ENCODE measurements around the gene RSRC1. TPM values are rescaled to one million over a fixed set of nuclear protein-coding genes. Genes with fewer than 3 reads are reported as not detected.

RSRC1 gene
- total and polyA plus RNA-seq, 2 donors (not counting 1 experiment from before 2014, with no cell fraction given), result 12.6 to 43.1 TPM

DNA sequence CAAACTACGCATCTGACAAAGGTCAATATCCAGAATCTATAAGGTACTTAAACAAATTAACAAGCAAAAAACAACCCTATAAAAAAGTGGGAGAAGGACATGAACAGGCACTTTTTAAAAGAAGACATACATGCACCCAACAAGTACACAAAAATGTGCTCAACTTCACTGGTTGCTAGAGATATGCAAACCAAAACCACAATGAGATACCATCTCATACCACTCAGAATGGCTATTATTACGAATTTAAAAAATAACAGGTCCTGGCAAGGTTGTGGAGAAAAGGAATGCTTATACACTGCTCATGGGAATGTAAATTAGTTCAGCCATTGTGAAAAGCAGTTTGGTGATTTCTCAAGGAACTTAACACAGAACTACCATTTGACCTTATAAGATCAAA, 285.5 kb downstream of the RSRC1 start:
- Histone ChIP-seq H3K27ac (ENCODE audit: insufficient read depth, low read length) (no peak overlapping the region), H3K27me3 (ENCODE audit: control insufficient read depth, insufficient read depth, low read length) (no peaks in the 10 kb centered on the region), H4K20me1 (ENCODE audit: control insufficient read depth, extremely low read depth, insufficient read depth, low read length) (no peaks in the 10 kb centered on the region), H3K4me3 (replicated peaks in 1 of 4; ENCODE audit: control extremely low read depth in 1 of 4, insufficient read depth in 1 of 4, low read depth in 3 of 4, low read length in 4 of 4) (no peak overlapping the region), H2AFZ (ENCODE audit: low read length) (no peak overlapping the region), H3K36me3 (ENCODE audit: control insufficient read depth, insufficient read depth, low read length) (no peaks in the 10 kb centered on the region), H3K9me3 (ENCODE audit: control insufficient read depth, insufficient read depth, low read depth, low read length) (no peaks in the 10 kb centered on the region), H3K79me2 (ENCODE audit: control insufficient read depth, insufficient read depth, low read length) (no peaks in the 10 kb centered on the region), H3K4me2 (ENCODE audit: extremely low read depth, insufficient read depth, low read length) (no peak overlapping the region), H3K9ac (ENCODE audit: insufficient read depth, low read length) (no peak overlapping the region), H3K4me1 (ENCODE audit: control insufficient read depth, extremely low read depth, insufficient read depth, low read length) (no peaks in the 10 kb centered on the region)
- DNase-seq (ENCODE audit: low read depth in 2 of 2), result peak in 1 of 2 donors; percentile 64
- TF ChIP-seq EZH2 (IDR thresholded peaks at IDR 0.05; ENCODE audit: low read length, missing control alignments), result no peak
- TF ChIP-seq, protein P1, sequence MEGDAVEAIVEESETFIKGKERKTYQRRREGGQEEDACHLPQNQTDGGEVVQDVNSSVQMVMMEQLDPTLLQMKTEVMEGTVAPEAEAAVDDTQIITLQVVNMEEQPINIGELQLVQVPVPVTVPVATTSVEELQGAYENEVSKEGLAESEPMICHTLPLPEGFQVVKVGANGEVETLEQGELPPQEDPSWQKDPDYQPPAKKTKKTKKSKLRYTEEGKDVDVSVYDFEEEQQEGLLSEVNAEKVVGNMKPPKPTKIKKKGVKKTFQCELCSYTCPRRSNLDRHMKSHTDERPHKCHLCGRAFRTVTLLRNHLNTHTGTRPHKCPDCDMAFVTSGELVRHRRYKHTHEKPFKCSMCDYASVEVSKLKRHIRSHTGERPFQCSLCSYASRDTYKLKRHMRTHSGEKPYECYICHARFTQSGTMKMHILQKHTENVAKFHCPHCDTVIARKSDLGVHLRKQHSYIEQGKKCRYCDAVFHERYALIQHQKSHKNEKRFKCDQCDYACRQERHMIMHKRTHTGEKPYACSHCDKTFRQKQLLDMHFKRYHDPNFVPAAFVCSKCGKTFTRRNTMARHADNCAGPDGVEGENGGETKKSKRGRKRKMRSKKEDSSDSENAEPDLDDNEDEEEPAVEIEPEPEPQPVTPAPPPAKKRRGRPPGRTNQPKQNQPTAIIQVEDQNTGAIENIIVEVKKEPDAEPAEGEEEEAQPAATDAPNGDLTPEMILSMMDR (conservative IDR thresholded peaks at IDR 0.05 in 1 of 2, IDR thresholded peaks at IDR 0.05 in 1 of 2; ENCODE audit: low read depth in 1 of 2, low read length in 2 of 2), result no peak

DNA sequence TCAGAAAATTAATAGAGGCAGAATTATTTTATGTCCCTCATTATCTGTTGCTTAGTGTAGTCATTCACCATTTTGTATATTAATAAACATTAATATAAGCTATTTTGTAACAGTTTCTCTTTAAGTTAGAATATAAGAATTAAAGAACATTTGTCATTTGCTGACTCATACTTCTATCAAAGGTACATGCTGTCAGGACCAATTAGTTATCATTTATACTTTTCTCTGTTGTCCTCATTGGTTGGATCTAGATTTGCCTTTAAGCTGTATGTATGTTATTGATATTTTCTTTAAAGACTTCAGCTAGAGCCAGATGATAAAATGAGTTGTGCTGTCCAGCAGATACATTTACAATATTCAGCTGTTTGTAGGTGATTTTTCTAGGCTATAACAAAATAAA, 292.7 kb downstream of the RSRC1 start:
- no peak for DNase-seq (ENCODE audit: low read depth in 2 of 2)
- TF ChIP-seq EZH2 (IDR thresholded peaks at IDR 0.05; ENCODE audit: low read length, missing control alignments), result no peak
- TF ChIP-seq, protein P1 (conservative IDR thresholded peaks at IDR 0.05 in 1 of 2, IDR thresholded peaks at IDR 0.05 in 1 of 2; ENCODE audit: low read depth in 1 of 2, low read length in 2 of 2), result no peak
- Histone ChIP-seq H3K9me3 (ENCODE audit: control insufficient read depth, insufficient read depth, low read depth, low read length) (no peaks in the 10 kb centered on the region), H3K27me3 (ENCODE audit: control insufficient read depth, insufficient read depth, low read length) (no peaks in the 10 kb centered on the region), H3K27ac (ENCODE audit: insufficient read depth, low read length) (no peak overlapping the region), H3K4me2 (ENCODE audit: extremely low read depth, insufficient read depth, low read length) (no peak overlapping the region), H3K36me3 (ENCODE audit: control insufficient read depth, insufficient read depth, low read length) (no peaks in the 10 kb centered on the region), H3K4me1 (ENCODE audit: control insufficient read depth, extremely low read depth, insufficient read depth, low read length) (no peaks in the 10 kb centered on the region), H2AFZ (ENCODE audit: low read length) (no peak overlapping the region), H3K9ac (ENCODE audit: insufficient read depth, low read length) (no peak overlapping the region), H4K20me1 (ENCODE audit: control insufficient read depth, extremely low read depth, insufficient read depth, low read length) (no peaks in the 10 kb centered on the region), H3K79me2 (ENCODE audit: control insufficient read depth, insufficient read depth, low read length) (no peaks in the 10 kb centered on the region), H3K4me3 (replicated peaks in 1 of 4; ENCODE audit: control extremely low read depth in 1 of 4, insufficient read depth in 1 of 4, low read depth in 3 of 4, low read length in 4 of 4) (no peak overlapping the region)

DNA sequence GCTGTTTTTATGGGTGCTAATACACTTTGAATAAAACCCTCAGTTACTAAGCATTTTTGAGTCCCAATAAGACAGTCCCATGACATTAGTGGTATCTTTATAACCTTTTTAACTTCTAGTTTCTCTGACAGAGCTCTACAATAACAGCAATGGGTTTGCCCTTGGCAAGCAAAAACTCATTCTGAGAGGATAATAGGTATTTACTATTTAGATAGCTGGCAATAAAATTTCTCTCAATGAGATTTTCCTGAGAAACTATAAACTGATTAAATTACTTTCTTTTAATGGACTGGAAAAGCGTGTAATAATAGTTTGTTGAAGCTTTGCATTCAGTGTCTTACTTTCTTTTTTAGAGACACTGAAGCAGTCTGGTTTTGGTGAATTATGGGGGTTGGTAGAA, 293.1 kb downstream of the RSRC1 start:
- no peaks in the 10 kb centered on the region for H3K79me2 ChIP-seq (ENCODE audit: control insufficient read depth, insufficient read depth, low read length)
- no peak overlapping the region for H3K4me3 ChIP-seq (replicated peaks in 1 of 4; ENCODE audit: control extremely low read depth in 1 of 4, insufficient read depth in 1 of 4, low read depth in 3 of 4, low read length in 4 of 4)
- no peaks in the 10 kb centered on the region for H3K27me3 ChIP-seq (ENCODE audit: control insufficient read depth, insufficient read depth, low read length)
- H3K9me3 ChIP-seq (ENCODE audit: control insufficient read depth, insufficient read depth, low read depth, low read length), result no peaks in the 10 kb centered on the region
- H3K4me1 ChIP-seq (ENCODE audit: control insufficient read depth, extremely low read depth, insufficient read depth, low read length), result no peaks in the 10 kb centered on the region
- H2AFZ ChIP-seq (ENCODE audit: low read length), result no peak overlapping the region
- TF ChIP-seq, protein P1 (conservative IDR thresholded peaks at IDR 0.05 in 1 of 2, IDR thresholded peaks at IDR 0.05 in 1 of 2; ENCODE audit: low read depth in 1 of 2, low read length in 2 of 2), result no peak
- no peak for TF ChIP-seq EZH2 (IDR thresholded peaks at IDR 0.05; ENCODE audit: low read length, missing control alignments)
- no peak overlapping the region for H3K9ac ChIP-seq (ENCODE audit: insufficient read depth, low read length)
- H3K36me3 ChIP-seq (ENCODE audit: control insufficient read depth, insufficient read depth, low read length), result no peaks in the 10 kb centered on the region
- no peak overlapping the region for H3K4me2 ChIP-seq (ENCODE audit: extremely low read depth, insufficient read depth, low read length)
- H4K20me1 ChIP-seq (ENCODE audit: control insufficient read depth, extremely low read depth, insufficient read depth, low read length), result no peaks in the 10 kb centered on the region
- DNase-seq (ENCODE audit: low read depth in 2 of 2), result no peak
- no peak overlapping the region for H3K27ac ChIP-seq (ENCODE audit: insufficient read depth, low read length)
